ENCODE measurements around the gene CXCR3.
"Not testable (repeated sequence)": the region's sequence is repeated elsewhere in the genome, so short reads cannot be mapped to it uniquely, and the experiment has no call there.

CXCR3 gene

DNA sequence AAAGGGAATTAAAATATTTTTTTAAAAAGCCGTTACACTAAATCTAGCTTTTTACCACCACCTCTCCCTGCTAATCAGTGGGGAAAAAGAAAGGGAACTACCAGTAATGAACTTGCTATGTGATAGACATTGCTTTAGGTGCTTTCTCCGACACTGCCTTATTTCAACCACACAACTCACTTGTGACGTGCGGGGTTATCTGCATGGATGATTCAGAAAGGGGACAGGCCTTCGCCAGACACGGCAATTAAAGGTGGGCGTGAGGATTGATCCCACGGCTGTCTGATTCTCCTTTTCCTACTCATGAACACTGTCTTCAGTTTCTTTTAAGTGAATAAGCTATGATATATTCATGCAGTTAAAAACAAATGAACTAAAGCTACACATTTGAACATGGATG lies 882 bp upstream of the CXCR3 start:
- no peak overlapping the region for H3K27ac ChIP-seq (ENCODE audit: low read length)
- H3K4me1 ChIP-seq (ENCODE audit: control insufficient read depth in 1 of 2, insufficient read depth in 2 of 2, low read length in 2 of 2) = peaks cover 15 to 21% of the 10 kb centered on the region in 2 donors
- no peaks in the 10 kb centered on the region for H3K9me3 ChIP-seq (ENCODE audit: control insufficient read depth in 1 of 2, low read length in 2 of 2)
- H3K36me3 ChIP-seq (ENCODE audit: control insufficient read depth in 1 of 2, insufficient read depth in 2 of 2, low read length in 2 of 2) = no peaks in the 10 kb centered on the region
- no peaks in the 10 kb centered on the region for H3K27me3 ChIP-seq (ENCODE audit: low read depth, low read length)
- no peak overlapping the region for H3K4me3 ChIP-seq (ENCODE audit: low read depth in 1 of 2, low read length in 2 of 2)

DNA sequence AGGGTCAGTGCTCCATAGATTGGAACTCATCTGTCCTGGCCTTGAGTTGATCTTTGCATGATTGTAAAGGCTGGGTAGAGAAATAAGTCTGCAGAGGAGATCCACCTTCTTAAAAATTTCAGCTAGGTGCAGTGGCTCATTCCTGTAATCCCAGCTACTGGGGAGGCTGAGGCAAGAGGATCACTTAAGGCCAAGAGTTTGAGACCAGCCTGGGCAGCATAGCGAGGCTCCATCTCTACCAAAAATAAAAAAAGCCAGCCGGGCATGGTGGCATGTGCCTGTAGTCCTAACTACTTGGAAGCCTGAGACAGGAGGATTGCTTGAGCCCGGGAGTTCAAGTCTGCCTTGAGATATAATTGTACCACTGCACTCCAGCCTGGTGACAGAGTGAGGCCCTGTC lies 476 bp upstream of the CXCR3 start:
- H3K4me3 ChIP-seq (ENCODE audit: low read depth in 1 of 2, low read length in 2 of 2) = no peak overlapping the region
- no peaks in the 10 kb centered on the region for H3K27me3 ChIP-seq (ENCODE audit: low read depth, low read length)
- no peaks in the 10 kb centered on the region for H3K36me3 ChIP-seq (ENCODE audit: control insufficient read depth in 1 of 2, insufficient read depth in 2 of 2, low read length in 2 of 2)
- no peak overlapping the region for H3K27ac ChIP-seq (ENCODE audit: low read length)
- no peaks in the 10 kb centered on the region for H3K9me3 ChIP-seq (ENCODE audit: control insufficient read depth in 1 of 2, low read length in 2 of 2)
- H3K4me1 ChIP-seq (ENCODE audit: control insufficient read depth in 1 of 2, insufficient read depth in 2 of 2, low read length in 2 of 2) = peaks cover 15 to 20% of the 10 kb centered on the region in 2 donors

DNA sequence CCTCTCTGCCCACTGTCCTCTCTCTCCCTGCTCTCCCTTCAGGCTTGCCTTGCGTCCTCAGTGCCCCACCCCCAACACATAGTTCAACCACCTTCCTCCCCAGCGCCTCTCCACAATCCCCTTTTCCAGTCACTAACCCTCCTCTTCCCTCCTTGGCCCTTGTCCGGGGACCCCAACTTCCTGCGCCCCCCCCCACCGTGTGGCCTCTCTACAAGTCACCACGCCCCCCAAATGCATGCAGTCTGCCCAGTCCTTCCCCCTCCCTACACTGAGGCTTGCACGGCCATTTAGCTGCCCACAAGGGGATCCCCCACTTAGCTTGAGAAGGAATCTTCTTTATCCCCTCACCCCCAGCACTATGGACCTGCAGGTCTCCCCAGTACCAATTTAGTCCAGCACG lies 569 bp downstream of the CXCR3 start:
- no peaks in the 10 kb centered on the region for H3K9me3 ChIP-seq (ENCODE audit: control insufficient read depth in 1 of 2, low read length in 2 of 2)
- peaks cover 10% of the 10 kb centered on the region in 2 donors for H3K4me1 ChIP-seq (ENCODE audit: control insufficient read depth in 1 of 2, insufficient read depth in 2 of 2, low read length in 2 of 2)
- H3K27me3 ChIP-seq (ENCODE audit: low read depth, low read length) = no peaks in the 10 kb centered on the region
- peaks cover 2 to 5% of the 10 kb centered on the region in 2 donors for H3K36me3 ChIP-seq (ENCODE audit: control insufficient read depth in 1 of 2, insufficient read depth in 2 of 2, low read length in 2 of 2)
- no peak overlapping the region for H3K4me3 ChIP-seq (ENCODE audit: low read depth in 1 of 2, low read length in 2 of 2)
- peak overlapping the region; percentile 51 for H3K27ac ChIP-seq (ENCODE audit: low read length)

DNA sequence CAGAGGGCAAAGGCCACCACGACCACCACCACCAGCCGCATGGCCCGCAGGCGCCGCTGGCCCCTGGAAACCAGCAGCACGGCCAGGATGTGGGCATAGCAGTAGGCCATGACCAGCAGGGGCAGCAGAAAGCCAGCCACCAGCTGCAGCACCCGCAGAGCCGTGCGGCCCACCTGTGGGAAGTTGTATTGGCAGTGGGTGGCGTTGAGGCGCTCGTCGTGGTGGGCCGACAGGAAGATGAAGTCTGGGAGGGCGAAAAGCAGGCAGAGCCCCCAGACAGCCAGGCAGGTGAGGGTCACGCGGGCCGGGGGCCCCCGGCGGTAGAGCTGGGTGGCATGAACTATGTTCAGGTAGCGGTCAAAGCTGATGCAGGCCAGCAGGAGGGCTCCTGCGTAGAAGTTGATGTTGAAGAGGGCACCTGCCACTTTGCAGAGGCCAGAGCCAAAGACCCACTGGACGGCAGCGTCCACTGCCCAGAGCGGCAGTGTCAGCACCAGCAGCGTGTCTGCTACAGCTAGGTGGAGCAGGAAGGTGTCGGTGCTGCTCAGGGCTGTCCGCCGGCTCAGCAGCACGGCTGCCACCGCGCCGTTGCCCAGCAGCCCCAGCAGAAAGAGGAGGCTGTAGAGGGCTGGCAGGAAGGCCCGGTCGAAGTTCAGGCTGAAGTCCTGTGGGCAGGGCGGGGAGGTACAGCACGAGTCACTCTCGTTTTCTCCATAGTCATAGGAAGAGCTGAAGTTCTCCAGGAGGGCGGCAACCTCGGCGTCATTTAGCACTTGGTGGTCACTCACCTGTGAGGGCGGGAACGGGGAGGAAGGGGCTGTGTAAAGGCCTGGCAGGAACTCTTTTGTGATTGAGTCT lies 1.4 kb downstream of the CXCR3 start:
- Histone ChIP-seq H3K9me3 (ENCODE audit: control insufficient read depth in 1 of 2, low read length in 2 of 2) (no peaks in the 10 kb centered on the region), H3K4me3 (ENCODE audit: low read depth in 1 of 2, low read length in 2 of 2) (no peak overlapping the region), H3K36me3 (ENCODE audit: control insufficient read depth in 1 of 2, insufficient read depth in 2 of 2, low read length in 2 of 2) (peaks cover 5 to 11% of the 10 kb centered on the region in 2 donors), H3K4me1 (ENCODE audit: control insufficient read depth in 1 of 2, insufficient read depth in 2 of 2, low read length in 2 of 2) (peaks cover 4 to 5% of the 10 kb centered on the region in 2 donors), H3K27ac (ENCODE audit: low read length) (peak overlapping the region; percentile 51), H3K27me3 (ENCODE audit: low read depth, low read length) (no peaks in the 10 kb centered on the region)

DNA sequence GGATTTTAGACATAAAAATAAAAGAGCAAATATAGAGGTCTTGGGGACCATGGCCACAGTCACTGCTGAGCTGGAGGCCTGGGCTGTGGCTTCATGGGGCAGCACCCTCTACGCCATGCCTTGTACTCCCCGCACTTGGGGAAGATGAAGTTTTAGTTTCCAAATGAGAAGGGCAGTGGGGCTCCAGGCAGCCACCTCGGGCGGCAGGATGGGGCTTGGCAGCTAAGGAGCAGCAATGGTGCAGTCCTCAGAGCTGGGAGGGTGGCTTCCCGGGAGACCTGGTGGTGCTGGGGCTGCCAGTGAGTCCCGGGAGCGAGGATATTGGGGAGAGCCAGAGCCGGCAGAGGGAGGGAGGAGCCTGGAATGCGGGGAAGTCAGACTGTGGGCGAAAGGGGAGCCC lies 2.4 kb downstream of the CXCR3 start:
- Histone ChIP-seq H3K4me1 (ENCODE audit: control insufficient read depth in 1 of 2, insufficient read depth in 2 of 2, low read length in 2 of 2) (no peaks in the 10 kb centered on the region), H3K4me3 (ENCODE audit: low read depth in 1 of 2, low read length in 2 of 2) (no peak overlapping the region), H3K36me3 (ENCODE audit: control insufficient read depth in 1 of 2, insufficient read depth in 2 of 2, low read length in 2 of 2) (peaks cover 13 to 17% of the 10 kb centered on the region in 2 donors), H3K27ac (ENCODE audit: low read length) (no peak overlapping the region), H3K27me3 (ENCODE audit: low read depth, low read length) (no peaks in the 10 kb centered on the region), H3K9me3 (ENCODE audit: control insufficient read depth in 1 of 2, low read length in 2 of 2) (no peaks in the 10 kb centered on the region)

DNA sequence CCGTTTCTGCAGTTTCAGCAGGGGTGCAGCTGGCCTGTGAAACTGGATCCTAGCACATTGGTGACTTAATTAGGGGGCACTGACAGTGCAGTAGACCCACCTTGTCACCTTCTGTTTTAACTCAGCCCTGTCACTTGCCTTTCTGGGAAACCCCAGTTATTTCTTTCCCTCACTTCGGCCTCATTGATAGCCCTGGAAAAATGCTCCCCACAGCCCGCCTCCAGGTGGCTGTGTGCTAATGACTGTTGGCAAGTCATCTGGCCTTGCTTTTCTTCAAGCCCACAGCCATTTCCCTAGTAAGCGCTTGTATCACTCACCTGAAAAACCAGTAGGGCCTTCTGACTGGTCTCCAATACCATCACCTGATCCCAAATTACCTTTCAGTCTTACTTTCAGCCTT lies 3.3 kb downstream of the CXCR3 start:
- Histone ChIP-seq H3K4me3 (ENCODE audit: low read depth in 1 of 2, low read length in 2 of 2) (no peak overlapping the region), H3K36me3 (ENCODE audit: control insufficient read depth in 1 of 2, insufficient read depth in 2 of 2, low read length in 2 of 2) (peaks cover 19 to 20% of the 10 kb centered on the region in 2 donors), H3K4me1 (ENCODE audit: control insufficient read depth in 1 of 2, insufficient read depth in 2 of 2, low read length in 2 of 2) (no peaks in the 10 kb centered on the region), H3K27ac (ENCODE audit: low read length) (no peak overlapping the region), H3K27me3 (ENCODE audit: low read depth, low read length) (no peaks in the 10 kb centered on the region), H3K9me3 (ENCODE audit: control insufficient read depth in 1 of 2, low read length in 2 of 2) (no peaks in the 10 kb centered on the region)

DNA sequence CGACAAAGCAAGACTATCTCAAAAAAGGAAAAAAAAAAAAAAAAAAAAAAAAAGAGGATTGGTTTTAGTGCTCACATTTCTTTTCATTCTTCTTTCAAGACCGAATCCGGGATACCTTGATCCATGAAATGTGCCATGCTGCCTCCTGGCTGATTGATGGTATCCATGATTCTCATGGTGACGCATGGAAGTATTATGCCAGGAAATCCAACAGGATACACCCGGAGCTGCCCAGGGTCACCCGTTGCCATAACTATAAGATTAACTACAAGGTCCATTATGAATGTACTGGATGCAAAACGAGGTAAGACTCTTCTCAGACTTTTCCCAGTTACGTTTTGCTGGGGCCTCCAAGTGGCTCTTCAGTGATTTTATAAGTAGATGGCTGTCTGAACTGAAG lies 6.1 kb downstream of the CXCR3 start:
- no peaks in the 10 kb centered on the region for H3K9me3 ChIP-seq (ENCODE audit: control insufficient read depth in 1 of 2, low read length in 2 of 2)
- no peak overlapping the region for H3K4me3 ChIP-seq (ENCODE audit: low read depth in 1 of 2, low read length in 2 of 2)

DNA sequence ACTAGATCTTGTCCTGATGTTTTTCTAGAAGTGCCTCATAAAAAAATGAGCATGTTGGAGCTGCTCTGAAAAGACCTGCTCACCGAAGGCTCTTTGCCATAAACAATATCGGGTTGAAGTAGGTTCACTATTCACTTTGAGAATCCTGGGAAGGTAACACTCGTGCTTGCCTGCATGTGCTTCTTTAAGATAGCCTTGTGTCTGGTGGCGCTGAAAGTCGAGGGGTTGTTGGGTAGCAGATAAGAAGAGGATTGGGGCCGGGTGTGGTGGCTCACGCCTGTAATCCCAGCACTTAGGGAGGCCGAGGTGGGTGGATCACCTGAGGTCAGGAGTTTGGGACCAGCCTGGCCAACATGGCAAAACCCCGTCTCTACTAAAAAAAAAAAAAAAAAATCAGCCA lies 6.6 kb downstream of the CXCR3 start:
- peaks cover 35% of the 10 kb centered on the region in 2 donors for H3K36me3 ChIP-seq (ENCODE audit: control insufficient read depth in 1 of 2, insufficient read depth in 2 of 2, low read length in 2 of 2)
- H3K4me1 ChIP-seq (ENCODE audit: control insufficient read depth in 1 of 2, insufficient read depth in 2 of 2, low read length in 2 of 2); H3K9me3 ChIP-seq (ENCODE audit: control insufficient read depth in 1 of 2, low read length in 2 of 2); H3K27me3 ChIP-seq (ENCODE audit: low read depth, low read length); H3K4me3 ChIP-seq (ENCODE audit: low read depth in 1 of 2, low read length in 2 of 2); H3K27ac ChIP-seq (ENCODE audit: low read length): not testable (repeated sequence)

More for the DNA sequence above, 6.1 kb downstream of the CXCR3 start:
- H3K36me3 ChIP-seq (ENCODE audit: control insufficient read depth in 1 of 2, insufficient read depth in 2 of 2, low read length in 2 of 2) = peaks cover 35% of the 10 kb centered on the region in 2 donors
- H3K4me1 ChIP-seq (ENCODE audit: control insufficient read depth in 1 of 2, insufficient read depth in 2 of 2, low read length in 2 of 2) = no peaks in the 10 kb centered on the region
- no peaks in the 10 kb centered on the region for H3K27me3 ChIP-seq (ENCODE audit: low read depth, low read length)
- H3K27ac ChIP-seq (ENCODE audit: low read length) = no peak overlapping the region

DNA sequence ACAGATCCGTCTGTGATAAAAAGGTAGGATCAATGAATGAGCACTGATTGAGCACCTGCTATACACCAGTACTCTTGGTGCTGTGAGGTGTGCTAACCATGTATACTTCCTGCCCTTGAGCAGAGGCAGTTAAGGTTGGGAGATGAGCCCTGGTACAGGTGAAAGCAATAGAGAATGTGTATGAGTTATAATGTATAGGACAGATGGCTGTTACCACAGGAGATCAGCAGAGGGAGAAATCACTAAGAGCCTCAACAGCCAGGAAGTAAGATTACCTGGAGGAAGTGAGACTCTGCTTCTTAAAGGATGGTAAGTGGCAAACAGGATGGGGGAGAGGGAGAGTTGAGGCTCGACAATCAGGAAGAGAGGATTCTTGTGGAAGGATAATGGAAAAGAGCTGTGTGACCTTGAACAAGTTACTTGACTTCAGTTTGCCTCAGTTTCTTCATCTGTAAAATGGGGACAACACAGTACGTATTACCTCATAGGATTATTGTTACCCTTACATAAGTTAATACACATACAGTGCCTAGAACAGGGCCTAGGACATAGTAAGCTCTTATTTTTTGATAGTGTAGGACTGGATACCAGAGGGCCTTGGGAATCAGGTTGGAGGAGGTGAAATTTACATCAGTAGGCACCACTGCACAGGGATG lies 9.1 kb downstream of the CXCR3 start:
- Histone ChIP-seq H3K36me3 (ENCODE audit: control insufficient read depth in 1 of 2, insufficient read depth in 2 of 2, low read length in 2 of 2) (peaks cover 49 to 51% of the 10 kb centered on the region in 2 donors), H3K4me1 (ENCODE audit: control insufficient read depth in 1 of 2, insufficient read depth in 2 of 2, low read length in 2 of 2) (no peaks in the 10 kb centered on the region), H3K27me3 (ENCODE audit: low read depth, low read length) (no peaks in the 10 kb centered on the region)

DNA sequence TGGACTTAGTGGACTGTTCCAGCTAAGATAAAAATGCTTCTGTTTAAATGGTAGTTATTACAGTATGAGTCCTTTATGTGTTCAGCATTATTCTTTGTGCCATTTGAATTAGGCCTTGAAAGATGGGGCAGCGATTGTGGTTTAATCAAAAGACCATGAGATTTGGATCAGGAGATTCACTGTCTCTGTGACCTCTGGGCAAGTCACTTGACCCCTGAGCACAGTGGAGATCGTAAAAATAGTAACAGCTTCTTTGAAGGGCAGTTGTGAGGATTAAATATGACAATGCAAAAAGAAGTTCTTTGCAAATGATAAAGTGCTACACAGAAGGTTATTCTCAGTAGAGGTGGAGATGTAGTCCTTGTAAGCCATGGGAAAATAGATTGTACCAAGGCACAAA lies 10.8 kb downstream of the CXCR3 start:
- Histone ChIP-seq H3K27me3 (ENCODE audit: low read depth, low read length) (no peaks in the 10 kb centered on the region), H3K36me3 (ENCODE audit: control insufficient read depth in 1 of 2, insufficient read depth in 2 of 2, low read length in 2 of 2) (peaks cover 44 to 49% of the 10 kb centered on the region in 2 donors), H3K4me1 (ENCODE audit: control insufficient read depth in 1 of 2, insufficient read depth in 2 of 2, low read length in 2 of 2) (no peaks in the 10 kb centered on the region), H3K9me3 (ENCODE audit: control insufficient read depth in 1 of 2, low read length in 2 of 2) (no peaks in the 10 kb centered on the region), H3K27ac (ENCODE audit: low read length) (no peak overlapping the region), H3K4me3 (ENCODE audit: low read depth in 1 of 2, low read length in 2 of 2) (no peak overlapping the region)

More for the DNA sequence above, 9.1 kb downstream of the CXCR3 start:
- no peaks in the 10 kb centered on the region for H3K9me3 ChIP-seq (ENCODE audit: control insufficient read depth in 1 of 2, low read length in 2 of 2)
- H3K4me3 ChIP-seq (ENCODE audit: low read depth in 1 of 2, low read length in 2 of 2) = no peak overlapping the region
- no peak overlapping the region for H3K27ac ChIP-seq (ENCODE audit: low read length)

DNA sequence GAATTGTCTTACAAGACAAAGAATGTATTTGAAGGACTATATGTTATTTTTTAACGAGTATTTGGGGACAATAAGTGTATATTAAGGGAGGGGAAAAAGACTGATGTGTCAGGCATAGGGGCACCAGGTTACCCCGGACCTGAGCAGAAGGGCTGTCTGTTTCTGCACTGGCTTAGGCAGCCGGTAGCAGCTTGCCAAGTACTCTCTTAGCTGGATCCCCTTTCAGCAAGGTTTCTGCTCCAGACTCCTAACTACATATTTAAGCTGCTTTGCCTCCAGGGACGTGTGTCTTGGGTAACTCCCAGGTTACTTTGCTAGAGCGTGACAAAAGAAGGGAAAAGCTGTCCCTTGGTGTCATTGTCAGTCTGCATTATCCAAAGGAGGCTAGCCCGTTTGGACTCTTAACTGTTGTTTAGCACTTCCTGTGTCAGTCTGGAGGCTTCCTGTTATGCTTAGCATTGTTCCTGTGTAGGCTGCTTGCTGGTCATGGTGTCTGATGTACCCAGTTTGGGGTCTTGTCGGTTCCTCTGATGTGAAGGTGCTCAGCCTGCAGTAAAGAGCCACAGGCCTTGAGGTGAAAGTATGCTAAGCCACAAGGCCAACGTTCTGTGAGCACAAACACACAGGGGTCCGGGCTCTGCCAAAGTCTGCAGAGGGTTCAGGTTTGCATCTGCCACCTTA lies 11.6 kb downstream of the CXCR3 start:
- Histone ChIP-seq H3K4me3 (ENCODE audit: low read depth in 1 of 2, low read length in 2 of 2) (no peak overlapping the region), H3K4me1 (ENCODE audit: control insufficient read depth in 1 of 2, insufficient read depth in 2 of 2, low read length in 2 of 2) (no peaks in the 10 kb centered on the region), H3K27ac (ENCODE audit: low read length) (no peak overlapping the region), H3K27me3 (ENCODE audit: low read depth, low read length) (no peaks in the 10 kb centered on the region), H3K9me3 (ENCODE audit: control insufficient read depth in 1 of 2, low read length in 2 of 2) (no peaks in the 10 kb centered on the region), H3K36me3 (ENCODE audit: control insufficient read depth in 1 of 2, insufficient read depth in 2 of 2, low read length in 2 of 2) (peaks cover 41 to 47% of the 10 kb centered on the region in 2 donors)
